ENCODE data around the gene ATP5F1D.

GRCh38 chr19:1266916-1267476, 25.4 kb downstream of the ATP5F1D start:
- peak in 1 of 4 donors; percentile 36 for TF ChIP-seq EP300 (IDR thresholded peaks at IDR 0.05)
- no peak for TF ChIP-seq POLR2A (IDR thresholded peaks at IDR 0.05)

All from upper lobe of left lung (tissue), 4 donors.